ENCODE measurements around the gene SCAF8. TPM values are rescaled to one million over a fixed set of nuclear protein-coding genes. Genes with fewer than 3 reads are reported as not detected.

SCAF8 gene
- total RNA-seq, 4 donors from 2014 or later, result 33.8 to 49.3 (median 41.7) TPM

GRCh38 chr6:154872542-154873114 is 139.4 kb downstream of the SCAF8 start:
- H3K4me1 ChIP-seq, result peaks cover 28 to 35% of the 10 kb centered on the region in 2 donors
- intact Hi-C loops (cut with DNase I; ENCODE audit: low total_unique reads), result no loop called here
- TF ChIP-seq CTCF (IDR thresholded peaks at IDR 0.05 in 4 of 5, conservative IDR thresholded peaks at IDR 0.05 in 1 of 5), result no peak
- no peak for TF ChIP-seq POLR2A (IDR thresholded peaks at IDR 0.05)
- no peaks in the 10 kb centered on the region for H3K9me3 ChIP-seq
- no peak overlapping the region for H3K27ac ChIP-seq
- no peaks in the 10 kb centered on the region for H3K36me3 ChIP-seq
- no peak overlapping the region for H3K4me3 ChIP-seq
- H3K27me3 ChIP-seq, result no peaks in the 10 kb centered on the region
- ATAC-seq, result no peak
- in situ Hi-C loops (cut with MboI; ENCODE audit: low sequenced_read_pairs in 4 of 4), result no loop called here
- no peak for DNase-seq

GRCh38 chr6:154873546-154873945 is 140.3 kb downstream of the SCAF8 start:
- intact Hi-C loops (cut with DNase I; ENCODE audit: low total_unique reads), result no loop called here
- Histone ChIP-seq H3K27ac (no peak overlapping the region), H3K4me1 (peaks cover 37 to 44% of the 10 kb centered on the region in 2 donors), H3K27me3 (no peaks in the 10 kb centered on the region), H3K4me3 (no peak overlapping the region), H3K36me3 (no peaks in the 10 kb centered on the region), H3K9me3 (no peaks in the 10 kb centered on the region)
- ATAC-seq (no peak), DNase-seq (no peak)
- in situ Hi-C loops (cut with MboI; ENCODE audit: low sequenced_read_pairs in 4 of 4), result no loop called here
- TF ChIP-seq POLR2A (IDR thresholded peaks at IDR 0.05), result no peak
- TF ChIP-seq CTCF (IDR thresholded peaks at IDR 0.05 in 4 of 5, conservative IDR thresholded peaks at IDR 0.05 in 1 of 5), result no peak

- Histone ChIP-seq H3K36me3 (no peaks in the 10 kb centered on the region), H3K9me3 (no peaks in the 10 kb centered on the region), H3K4me1 (peaks cover 38 to 49% of the 10 kb centered on the region in 2 donors), H3K27ac (no peak overlapping the region), H3K27me3 (no peaks in the 10 kb centered on the region), H3K4me3 (no peak overlapping the region)
- no peak for ATAC-seq
- DNase-seq, result no peak
- intact Hi-C loops (cut with DNase I; ENCODE audit: low total_unique reads) (no loop called here), in situ Hi-C loops (cut with MboI; ENCODE audit: low sequenced_read_pairs in 4 of 4) (no loop called here)
- TF ChIP-seq CTCF (IDR thresholded peaks at IDR 0.05 in 4 of 5, conservative IDR thresholded peaks at IDR 0.05 in 1 of 5) (no peak), POLR2A (IDR thresholded peaks at IDR 0.05) (no peak)
These were observed 141.8 kb downstream of the SCAF8 start for GRCh38 chr6:154874773-154875592.

GRCh38 chr6:154876486-154877280 is 143.5 kb downstream of the SCAF8 start:
- Histone ChIP-seq H3K27ac (no peak overlapping the region), H3K4me1 (peaks cover 38 to 49% of the 10 kb centered on the region in 2 donors), H3K36me3 (no peaks in the 10 kb centered on the region), H3K9me3 (no peaks in the 10 kb centered on the region), H3K27me3 (no peaks in the 10 kb centered on the region), H3K4me3 (no peak overlapping the region)
- in situ Hi-C loops (cut with MboI; ENCODE audit: low sequenced_read_pairs in 4 of 4) (no loop called here), intact Hi-C loops (cut with DNase I; ENCODE audit: low total_unique reads) (no loop called here)
- DNase-seq (no peak), ATAC-seq (no peak)
- no peak for TF ChIP-seq CTCF (IDR thresholded peaks at IDR 0.05 in 4 of 5, conservative IDR thresholded peaks at IDR 0.05 in 1 of 5)
- no peak for TF ChIP-seq POLR2A (IDR thresholded peaks at IDR 0.05)

All from gastrocnemius medialis (tissue), 4 donors.